Transverse colon (tissue), 4 donors: ENCODE results near the gene ADD1. TPM values are rescaled to one million over a fixed set of nuclear protein-coding genes. Genes with fewer than 3 reads are reported as not detected.

ENCODE experiments used
- DNase-seq: peaks from one replicate; pipeline ENCODE4 v3.0.0-alpha.2; 2019
- H3K27ac ChIP-seq, 4 donors: fragments of 200-600 bp; sonication (generic); 2 replicates each; pipeline ENCODE4 v1.5.1; 2016 to 2018; ENCODE audit warnings: inconsistent platforms in 4 of 4
- H3K27me3 ChIP-seq: fragments of 200-600 bp; sonication (generic); 2 replicates; pipeline ENCODE4 v1.5.1; 2017; ENCODE audit warnings: inconsistent platforms
- H3K36me3 ChIP-seq, 4 donors: fragments of 200-600 bp; sonication (generic); 2 replicates each; pipeline ENCODE4 v1.5.1; 2017 to 2019; ENCODE audit warnings: inconsistent platforms in 4 of 4
- H3K4me1 ChIP-seq, 4 donors: fragments of 200-600 bp; sonication (generic); 2 replicates each; pipeline ENCODE4 v1.5.1; 2017 to 2020; ENCODE audit warnings: inconsistent platforms in 4 of 4
- H3K4me3 ChIP-seq, 4 donors: fragments of 200-600 bp; sonication (generic); 1 replicate in 1 of 4; 2 replicates in 3 of 4; pipeline versions ENCODE4 v1.5.1 to v1.6.1; 2017 to 2019; ENCODE audit warnings: inconsistent platforms in 4 of 4
- H3K9me3 ChIP-seq, 2 donors: fragments of 200-600 bp; sonication (generic); 2 replicates each; pipeline ENCODE4 v1.5.1; 2017 to 2019; ENCODE audit warnings: inconsistent platforms in 2 of 2
- CTCF ChIP-seq, 5 experiments: fragments of 200-600 bp in 3 of 5; fragments of 450-650 bp in 2 of 5; sonication (generic) in 3 of 5; IDR thresholded peaks; 1 replicate in 2 of 5; 2 replicates in 3 of 5; pipeline ENCODE4 v1.5.1; 2016 to 2017; ENCODE audit warnings: antibody characterized with exemption in 5 of 5, inconsistent platforms in 3 of 5, mild to moderate bottlenecking in 2 of 5, moderate library complexity in 1 of 5
- EP300 ChIP-seq: sonication (generic); formaldehyde crosslinking; IDR thresholded peaks from one replicate; pipeline ENCODE4 v1.6.1; 2017; ENCODE audit warnings: antibody characterized with exemption, low read depth
- POLR2A ChIP-seq: fragments of 450-650 bp; IDR thresholded peaks from one replicate; pipeline ENCODE4 v1.6.1; 2016; ENCODE audit warnings: antibody characterized with exemption, mild to moderate bottlenecking, moderate library complexity
- POLR2AphosphoS5 ChIP-seq, 3 donors: sonication (generic); formaldehyde crosslinking; IDR thresholded peaks; one replicate each; pipeline ENCODE4 v1.6.1; 2016; ENCODE audit warnings: antibody characterized with exemption in 3 of 3
- WGBS, 2 donors: methylation state at CpG; one replicate each; pipeline ENCODE4 v1.1.5; 2018; ENCODE audit warnings: low coverage in 1 of 2; 5-methylcytosine and 5-hydroxymethylcytosine counted together
- in situ Hi-C, 4 donors: fragments of 200-750 bp; cut with MboI; loops; one replicate each; pipeline versions ENCODE4 v1.15.0 to v1.15.1; 2017; ENCODE audit warnings: low sequenced_read_pairs in 3 of 4, low pct_ligation_motif_present in 1 of 4, low pct_unique_long_range_greater_than_20kb in 1 of 4
- intact Hi-C: fragments of 100-400 bp; cut with DNase I; formaldehyde crosslinking; loops from one replicate; pipeline ENCODE4 v1.15.1; 2023; ENCODE audit warnings: low total_unique reads
- total RNA-seq, 4 donors: library from RNA; depleted of rRNA; stranded (reverse); fragments of >200 nt; gene quantifications; one replicate each; pipeline ENCODE4 v1.1.0, GENCODE V29; 2016

ADD1 gene
- total RNA-seq, 4 donors from 2014 or later, result 218 to 392 (median 299) TPM

GRCh38 chr4:2832309-2832980 lies 11.2 kb upstream of the ADD1 start:
- Histone ChIP-seq H3K36me3 (peaks cover 0 to 5% (median 0%) of the 10 kb centered on the region in 4 donors), H3K4me3 (no peak overlapping the region), H3K4me1 (peaks cover 0 to 23% (median 5%) of the 10 kb centered on the region in 4 donors), H3K9me3 (no peaks in the 10 kb centered on the region), H3K27me3 (no peaks in the 10 kb centered on the region), H3K27ac (no peak overlapping the region)
- TF ChIP-seq POLR2A, result no peak
- TF ChIP-seq CTCF (IDR thresholded peaks at IDR 0.05), result no peak
- no peak for TF ChIP-seq POLR2AphosphoS5 (IDR thresholded peaks at IDR 0.05)
- TF ChIP-seq EP300, result no peak
- WGBS, 2 donors, result 86% methylated on average over 20 of the region's 20 CpGs; no CpG with 5 or more reads in 1 of the 2 donors
- DNase-seq, result peak; percentile 15
- in situ Hi-C loops (no loop called here), intact Hi-C loops (no loop called here)

- in situ Hi-C loops, result no loop called here
- Histone ChIP-seq H3K36me3 (peaks cover 0 to 5% (median 0%) of the 10 kb centered on the region in 4 donors), H3K9me3 (no peaks in the 10 kb centered on the region), H3K4me1 (peaks cover 5 to 30% (median 10%) of the 10 kb centered on the region in 4 donors), H3K27me3 (no peaks in the 10 kb centered on the region), H3K27ac (no peak overlapping the region), H3K4me3 (no peak overlapping the region)
- WGBS, 2 donors, result 89% methylated on average over 14 of the region's 19 CpGs; no CpG with 5 or more reads in 1 of the 2 donors
- intact Hi-C loops, result no loop called here
- DNase-seq, result peak; percentile 5
- TF ChIP-seq CTCF (IDR thresholded peaks at IDR 0.05), result no peak
- no peak for TF ChIP-seq POLR2AphosphoS5 (IDR thresholded peaks at IDR 0.05)
Observed at GRCh38 chr4:2832981-2833670, 10.5 kb upstream of the ADD1 start.

GRCh38 chr4:2833671-2834000 lies 10.0 kb upstream of the ADD1 start:
- intact Hi-C loops, result no loop called here
- H3K4me1 ChIP-seq, result peaks cover 5 to 35% (median 10%) of the 10 kb centered on the region in 4 donors
- in situ Hi-C loops, result no loop called here
- no peak overlapping the region for H3K4me3 ChIP-seq
- 96% methylated on average over 7 of the region's 7 CpGs; no CpG with 5 or more reads in 1 of the 2 donors for WGBS, 2 donors
- H3K36me3 ChIP-seq, result peaks cover 0 to 5% (median 0%) of the 10 kb centered on the region in 4 donors
- H3K27ac ChIP-seq, result no peak overlapping the region
- H3K27me3 ChIP-seq, result no peaks in the 10 kb centered on the region
- H3K9me3 ChIP-seq, result no peaks in the 10 kb centered on the region
- DNase-seq, result peak; percentile 5
- TF ChIP-seq POLR2AphosphoS5 (IDR thresholded peaks at IDR 0.05) (no peak), EP300 (no peak), POLR2A (no peak), CTCF (IDR thresholded peaks at IDR 0.05) (no peak)

GRCh38 chr4:2834001-2834921 lies 9.4 kb upstream of the ADD1 start:
- DNase-seq, result peak; percentile 7

More at GRCh38 chr4:2834001-2834921, 9.4 kb upstream of the ADD1 start:
- intact Hi-C loops (no loop called here), in situ Hi-C loops (no loop called here)
- Histone ChIP-seq H3K27ac (peak overlapping the region in 1 of 4 donors; percentile 35), H3K4me1 (peaks cover 5 to 37% (median 10%) of the 10 kb centered on the region in 4 donors), H3K36me3 (peaks cover 0 to 5% (median 0%) of the 10 kb centered on the region in 4 donors), H3K4me3 (no peak overlapping the region), H3K27me3 (no peaks in the 10 kb centered on the region), H3K9me3 (no peaks in the 10 kb centered on the region)
- WGBS, 2 donors, result 85% methylated on average over 13 of the region's 13 CpGs; no CpG with 5 or more reads in 1 of the 2 donors
- no peak for TF ChIP-seq CTCF (IDR thresholded peaks at IDR 0.05)
- TF ChIP-seq POLR2A, result no peak
- TF ChIP-seq EP300, result no peak
- TF ChIP-seq POLR2AphosphoS5 (IDR thresholded peaks at IDR 0.05), result no peak
